ENCODE data around the gene FAM163B.

DNA sequence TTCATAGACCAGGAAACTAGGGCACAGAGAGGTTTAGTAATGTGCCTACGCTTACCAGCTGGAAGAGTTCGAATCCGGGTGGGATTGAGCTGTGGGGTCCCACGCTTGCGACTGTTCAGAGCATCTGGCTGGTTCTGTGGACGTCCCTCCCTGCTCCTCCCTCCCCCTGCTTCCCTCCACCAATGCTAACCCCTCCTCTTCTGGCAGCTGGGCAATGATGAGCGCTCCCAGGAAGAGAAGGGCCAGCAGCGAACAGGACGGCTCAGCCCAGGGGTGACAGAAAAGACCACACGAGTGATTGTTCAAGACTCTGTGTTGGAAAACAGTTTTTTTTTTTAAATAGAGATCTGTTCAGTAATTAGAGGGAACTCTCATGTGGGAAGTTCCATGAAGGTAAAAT lies 6.9 kb downstream of the FAM163B start:
- TF ChIP-seq ZNF302 (tag by site-specific recombination; IDR thresholded peaks at IDR 0.05; ENCODE audit: low read depth) (no peak), ZBTB1 (tag by site-specific recombination; IDR thresholded peaks at IDR 0.05) (no peak), ZNF416 (tag by site-specific recombination; IDR thresholded peaks at IDR 0.05) (no peak), MZF1 (tag by site-specific recombination; IDR thresholded peaks at IDR 0.05; ENCODE audit: borderline replicate concordance) (no peak), ZNF654 (tag by site-specific recombination; IDR thresholded peaks at IDR 0.05; ENCODE audit: low read depth) (no peak)
- TF ChIP-seq, protein P1, sequence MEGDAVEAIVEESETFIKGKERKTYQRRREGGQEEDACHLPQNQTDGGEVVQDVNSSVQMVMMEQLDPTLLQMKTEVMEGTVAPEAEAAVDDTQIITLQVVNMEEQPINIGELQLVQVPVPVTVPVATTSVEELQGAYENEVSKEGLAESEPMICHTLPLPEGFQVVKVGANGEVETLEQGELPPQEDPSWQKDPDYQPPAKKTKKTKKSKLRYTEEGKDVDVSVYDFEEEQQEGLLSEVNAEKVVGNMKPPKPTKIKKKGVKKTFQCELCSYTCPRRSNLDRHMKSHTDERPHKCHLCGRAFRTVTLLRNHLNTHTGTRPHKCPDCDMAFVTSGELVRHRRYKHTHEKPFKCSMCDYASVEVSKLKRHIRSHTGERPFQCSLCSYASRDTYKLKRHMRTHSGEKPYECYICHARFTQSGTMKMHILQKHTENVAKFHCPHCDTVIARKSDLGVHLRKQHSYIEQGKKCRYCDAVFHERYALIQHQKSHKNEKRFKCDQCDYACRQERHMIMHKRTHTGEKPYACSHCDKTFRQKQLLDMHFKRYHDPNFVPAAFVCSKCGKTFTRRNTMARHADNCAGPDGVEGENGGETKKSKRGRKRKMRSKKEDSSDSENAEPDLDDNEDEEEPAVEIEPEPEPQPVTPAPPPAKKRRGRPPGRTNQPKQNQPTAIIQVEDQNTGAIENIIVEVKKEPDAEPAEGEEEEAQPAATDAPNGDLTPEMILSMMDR (tag by site-specific recombination; IDR thresholded peaks at IDR 0.05), result no peak
